GM12874 (cell line): ENCODE results near the gene PNPLA2.

Experiments
- CTCF ChIP-seq: IDR thresholded peaks from 2 replicates; pipeline ENCODE4 v1.5.1; 2011; ENCODE audit warnings: low read depth, mild to moderate bottlenecking, control low read depth, low read length, moderate library complexity; ENCODE audit not compliant: insufficient read depth

Gene PNPLA2

GRCh38 chr11:830295-831117 lies 11.8 kb downstream of the PNPLA2 start:
- TF ChIP-seq CTCF = no peak

DNA sequence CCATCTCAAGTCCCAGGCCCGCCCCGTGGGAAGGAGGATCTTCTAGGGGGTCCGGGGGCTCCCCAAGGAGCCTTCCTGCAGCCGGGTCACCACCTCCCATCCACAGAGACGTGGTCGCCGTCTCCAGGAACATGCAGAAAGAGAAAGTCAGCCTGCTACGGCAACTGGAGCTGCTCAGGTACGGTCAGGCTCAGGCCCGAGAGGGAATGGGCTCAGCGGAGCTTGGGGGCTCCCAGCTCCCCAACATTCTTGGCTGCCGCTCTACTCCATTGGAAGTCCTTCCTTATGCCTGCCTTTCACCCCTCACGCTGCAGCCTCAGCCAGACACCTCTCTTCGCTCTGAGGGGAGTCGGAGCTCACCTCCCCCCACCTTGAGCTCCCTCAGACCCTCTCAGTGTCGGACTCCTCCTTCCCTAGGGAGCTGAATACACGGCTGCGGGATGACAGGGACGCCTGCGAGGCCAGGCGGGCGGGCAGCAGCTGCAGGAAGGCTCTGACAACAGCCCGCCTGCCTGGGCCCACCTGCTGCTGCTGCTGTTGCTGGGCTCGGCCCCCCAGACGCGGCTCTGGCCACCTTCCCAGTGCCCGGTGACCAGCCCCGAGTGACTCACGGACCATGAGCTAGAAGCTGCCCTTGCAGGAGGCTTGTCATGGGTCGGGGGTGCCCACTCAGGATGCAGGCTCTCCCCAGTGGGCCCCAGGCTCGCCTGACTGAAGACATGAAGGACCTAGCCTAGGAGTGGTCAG lies 12.6 kb downstream of the PNPLA2 start:
- no peak for TF ChIP-seq CTCF

DNA sequence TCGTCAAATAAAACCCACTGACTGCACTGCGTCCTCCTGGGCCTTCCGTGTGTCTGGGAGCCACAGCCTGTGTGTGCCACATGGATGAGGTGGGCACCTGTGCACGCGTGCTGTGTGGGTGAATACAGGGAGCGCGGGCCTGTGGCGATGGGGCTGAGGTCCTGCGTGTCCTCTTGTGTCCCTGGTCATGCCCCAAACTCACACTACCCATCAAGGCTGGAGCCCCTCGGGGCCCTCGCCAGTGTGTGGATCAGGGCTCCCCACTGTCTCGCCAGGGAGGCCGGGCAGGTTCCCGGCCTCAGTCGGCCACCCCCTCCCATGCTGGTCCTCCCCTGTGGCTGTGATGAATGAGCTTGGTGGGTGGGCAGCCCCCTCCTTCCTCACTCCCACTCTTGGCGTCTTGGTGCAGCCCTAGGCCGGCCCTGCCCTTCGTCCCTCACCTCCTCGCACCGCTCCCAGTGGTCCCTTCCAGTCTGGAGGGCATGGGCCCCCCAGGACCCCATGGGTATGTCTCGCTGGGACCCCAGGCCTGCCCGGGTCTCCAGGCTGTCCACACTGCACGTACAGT lies 13.3 kb downstream of the PNPLA2 start:
- no peak for TF ChIP-seq CTCF

GRCh38 chr11:832529-833113 lies 13.9 kb downstream of the PNPLA2 start, which contains the start of gene CD151:
Gene CD151, plus strand, starts transcription at chr11:832952. Its CDS starts 3,118 bp downstream, at chr11:836070.
- TF ChIP-seq CTCF = no peak

DNA sequence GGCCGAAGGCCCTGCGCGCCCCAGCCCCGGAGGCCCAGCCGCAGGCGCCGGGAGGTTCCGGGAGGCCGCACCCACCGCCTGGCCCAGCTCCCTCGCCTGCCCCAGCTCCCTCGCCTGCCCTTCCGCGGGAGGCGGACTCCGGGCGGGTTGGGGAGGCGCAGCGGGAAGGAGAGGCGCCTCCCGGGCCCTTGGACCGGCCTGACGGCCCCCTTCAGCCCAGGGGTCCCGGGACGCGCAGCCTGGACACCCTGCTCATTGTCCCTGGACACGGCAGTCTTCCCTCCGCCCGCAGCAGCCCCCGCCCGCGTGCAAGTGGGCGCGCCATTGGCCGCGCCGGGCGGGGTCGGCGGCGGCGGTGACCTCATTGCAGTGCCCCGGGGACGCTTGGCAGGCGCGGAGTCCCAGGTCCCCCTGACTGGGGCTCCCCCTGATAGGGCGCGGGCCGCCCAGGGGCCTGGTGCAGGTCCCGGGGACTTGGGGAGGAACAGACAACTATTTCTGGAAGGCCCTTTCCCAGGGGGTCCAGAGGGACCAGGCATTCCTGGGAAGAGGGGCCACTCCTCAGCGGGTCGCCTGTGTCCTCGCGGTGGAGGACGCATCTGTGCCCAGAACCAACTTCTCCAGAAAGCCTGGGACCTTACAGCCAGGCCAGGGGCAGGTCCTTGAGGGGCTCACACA lies 14.5 kb downstream of the PNPLA2 start:
- no peak for TF ChIP-seq CTCF

- no peak for TF ChIP-seq CTCF
These were observed 15.2 kb downstream of the PNPLA2 start for GRCh38 chr11:833849-834311.
